H9 (cell line): ENCODE results near the gene SLC12A6. TPM values are rescaled to one million over a fixed set of nuclear protein-coding genes. Genes with fewer than 3 reads are reported as not detected.

ENCODE experiments used
- DNase-seq: peaks from one replicate; pipeline ENCODE4 v3.0.0-alpha.2; 2017
- H2AFZ ChIP-seq: one replicate; pipeline ENCODE4 v1.6.1; 2013; ENCODE audit warnings: mild to moderate bottlenecking, low read length, control low read depth, moderate library complexity
- H2AK5ac ChIP-seq: 2 replicates; pipeline ENCODE4 v1.6.1; 2013; ENCODE audit warnings: low read length, control low read depth, mixed read lengths; ENCODE audit not compliant: insufficient read length
- H2BK120ac ChIP-seq: one replicate; pipeline ENCODE4 v1.6.1; 2013; ENCODE audit warnings: low read depth, mild to moderate bottlenecking, low read length, control low read depth, inconsistent platforms; ENCODE audit not compliant: poor library complexity, severe bottlenecking
- H2BK12ac ChIP-seq: 2 replicates; pipeline ENCODE4 v1.6.1; 2013; ENCODE audit warnings: low read length, control low read depth, mixed read lengths, low read depth; ENCODE audit not compliant: insufficient read length
- H2BK15ac ChIP-seq: 2 replicates; pipeline ENCODE4 v1.6.1; 2013; ENCODE audit warnings: low read depth, low read length, control low read depth
- H2BK20ac ChIP-seq: one replicate; pipeline ENCODE4 v1.6.1; 2013; ENCODE audit warnings: low read depth, mild to moderate bottlenecking, low read length, control low read depth, inconsistent platforms; ENCODE audit not compliant: poor library complexity, severe bottlenecking
- H2BK5ac ChIP-seq: 2 replicates; pipeline ENCODE4 v1.6.1; 2013; ENCODE audit warnings: low read length, control low read depth, mixed read lengths; ENCODE audit not compliant: insufficient read length
- H3K14ac ChIP-seq: 2 replicates; pipeline ENCODE4 v1.6.1; 2013; ENCODE audit warnings: low read length, control low read depth; ENCODE audit not compliant: insufficient read depth
- H3K18ac ChIP-seq: 2 replicates; pipeline ENCODE4 v1.6.1; 2013; ENCODE audit warnings: low read depth, mild to moderate bottlenecking, mixed read lengths, low read length, control low read depth; ENCODE audit not compliant: insufficient read length
- H3K23ac ChIP-seq: 2 replicates; pipeline ENCODE4 v1.6.1; 2013; ENCODE audit warnings: low read length, control low read depth, mixed read lengths, low read depth; ENCODE audit not compliant: insufficient read length
- H3K23me2 ChIP-seq: 2 replicates; pipeline ENCODE4 v1.6.1; 2013; ENCODE audit warnings: low read depth, mild to moderate bottlenecking, mixed read lengths, low read length, control low read depth; ENCODE audit not compliant: insufficient read length, poor library complexity, severe bottlenecking
- H3K27ac ChIP-seq: 2 replicates; pipeline ENCODE4 v1.5.1; 2013; ENCODE audit warnings: low read length, control low read depth, mixed read lengths, low read depth; ENCODE audit not compliant: insufficient read length
- H3K27me3 ChIP-seq: 2 replicates; pipeline ENCODE4 v1.6.1; 2013; ENCODE audit warnings: low read length, control low read depth, inconsistent platforms; ENCODE audit not compliant: insufficient read depth
- H3K4ac ChIP-seq: 2 replicates; pipeline ENCODE4 v1.6.1; 2013; ENCODE audit warnings: low read depth, mild to moderate bottlenecking, control low read depth, inconsistent platforms, low read length, moderate library complexity
- H3K4me1 ChIP-seq: 2 replicates; pipeline ENCODE4 v1.6.1; 2013; ENCODE audit warnings: low read length, control low read depth, inconsistent platforms; ENCODE audit not compliant: insufficient read depth
- H3K4me2 ChIP-seq: 2 replicates; pipeline ENCODE4 v1.6.1; 2013; ENCODE audit warnings: low read length, control low read depth, mixed read lengths; ENCODE audit not compliant: insufficient read length, insufficient read depth
- H3K56ac ChIP-seq: 2 replicates; pipeline ENCODE4 v1.6.1; 2013; ENCODE audit warnings: low read depth, mild to moderate bottlenecking, mixed read lengths, low read length, control low read depth; ENCODE audit not compliant: insufficient read length
- H3K79me1 ChIP-seq: 2 replicates; pipeline ENCODE4 v1.6.1; 2013; ENCODE audit warnings: low read depth, mild to moderate bottlenecking, moderate library complexity, low read length, control low read depth, inconsistent platforms; ENCODE audit not compliant: insufficient read depth, poor library complexity, severe bottlenecking
- H3K79me2 ChIP-seq: 2 replicates; pipeline ENCODE4 v1.6.1; 2013; ENCODE audit warnings: low read length, control low read depth, inconsistent platforms; ENCODE audit not compliant: insufficient read depth
- H3K9ac ChIP-seq: 2 replicates; pipeline ENCODE4 v1.6.1; 2013; ENCODE audit warnings: low read length, control low read depth, mixed read lengths; ENCODE audit not compliant: insufficient read length; ENCODE audit errors: extremely low read depth
- H3K9me3 ChIP-seq: one replicate; pipeline ENCODE4 v1.6.1; 2013; ENCODE audit warnings: low read depth, low read length, inconsistent platforms; ENCODE audit not compliant: control insufficient read depth
- H3T11ph ChIP-seq: one replicate; pipeline ENCODE4 v1.6.1; 2013; ENCODE audit warnings: mild to moderate bottlenecking, low read length, control low read depth, inconsistent platforms
- H4K20me1 ChIP-seq: one replicate; pipeline ENCODE4 v1.6.1; 2013; ENCODE audit not compliant: control insufficient read depth, insufficient read length, insufficient read depth
- H4K5ac ChIP-seq: 2 replicates; pipeline ENCODE4 v1.6.1; 2013; ENCODE audit warnings: low read depth, mild to moderate bottlenecking, mixed read lengths, low read length, control low read depth; ENCODE audit not compliant: insufficient read length
- H4K8ac ChIP-seq: replicated peaks from 2 replicates; pipeline ENCODE4 v1.6.1; 2013; ENCODE audit warnings: low read length, control low read depth, mixed read lengths, low read depth; ENCODE audit not compliant: insufficient read length
- H4K91ac ChIP-seq: 2 replicates; pipeline ENCODE4 v1.6.1; 2013; ENCODE audit warnings: low read depth, mild to moderate bottlenecking, moderate library complexity, mixed read lengths, low read length, control low read depth; ENCODE audit not compliant: insufficient read length
- H3K27ac Mint-ChIP-seq, 3 experiments: 2 replicates in 2 of 3; 3 replicates in 1 of 3; pipeline ENCODE4 v1.8.0; 2020 to 2021; ENCODE audit warnings: mixed read lengths in 3 of 3, mild to moderate bottlenecking in 1 of 3, moderate library complexity in 1 of 3
- H3K27me3 Mint-ChIP-seq: 2 replicates; pipeline ENCODE4 v1.8.0; 2021; ENCODE audit warnings: low read depth, mild to moderate bottlenecking, moderate library complexity, mixed read lengths
- H3K36me3 Mint-ChIP-seq, 3 experiments: 2 replicates in 2 of 3; 3 replicates in 1 of 3; pipeline ENCODE4 v1.8.0; 2020 to 2021; ENCODE audit warnings: low read depth in 3 of 3, mixed read lengths in 3 of 3; ENCODE audit not compliant: insufficient read depth in 1 of 3
- H3K4me1 Mint-ChIP-seq, 2 experiments: 2 replicates each; pipeline ENCODE4 v1.8.0; 2020; ENCODE audit warnings: mixed read lengths in 2 of 2
- H3K4me3 Mint-ChIP-seq, 2 experiments: 2 replicates in 1 of 2; 3 replicates in 1 of 2; pipeline ENCODE4 v1.8.0; 2020 to 2021; ENCODE audit warnings: mild to moderate bottlenecking in 2 of 2, mixed read lengths in 2 of 2, moderate library complexity in 1 of 2
- H3K9me3 Mint-ChIP-seq, 2 experiments: 2 replicates in 1 of 2; 3 replicates in 1 of 2; pipeline ENCODE4 v1.8.0; 2020; ENCODE audit warnings: mild to moderate bottlenecking in 2 of 2, mixed read lengths in 2 of 2, moderate library complexity in 1 of 2
- CTCF ChIP-seq: fragments of 200-600 bp; sonication (generic); conservative IDR thresholded peaks from 3 replicates; pipeline ENCODE4 v1.8.0; 2021; ENCODE audit warnings: antibody characterized with exemption, mild to moderate bottlenecking
- WGBS: extraction: QIAGEN DNeasy Blood & Tissue Kit; methylation state at CpG from one replicate; pipeline ENCODE4 v1.1.7; 2013; ENCODE audit warnings: missing lambda C conversion rate, low lambda C conversion rate, mixed read lengths; ENCODE audit not compliant: insufficient read length; ENCODE audit errors: extremely low coverage; 5-methylcytosine and 5-hydroxymethylcytosine counted together
- total RNA-seq: library from RNA; stranded (reverse); gene quantifications from 2 replicates; pipeline ENCODE4 v1.2.1, GENCODE V29; 2021

SLC12A6 gene
- total RNA-seq, 1 experiment from 2014 or later = 11.1 TPM

DNA sequence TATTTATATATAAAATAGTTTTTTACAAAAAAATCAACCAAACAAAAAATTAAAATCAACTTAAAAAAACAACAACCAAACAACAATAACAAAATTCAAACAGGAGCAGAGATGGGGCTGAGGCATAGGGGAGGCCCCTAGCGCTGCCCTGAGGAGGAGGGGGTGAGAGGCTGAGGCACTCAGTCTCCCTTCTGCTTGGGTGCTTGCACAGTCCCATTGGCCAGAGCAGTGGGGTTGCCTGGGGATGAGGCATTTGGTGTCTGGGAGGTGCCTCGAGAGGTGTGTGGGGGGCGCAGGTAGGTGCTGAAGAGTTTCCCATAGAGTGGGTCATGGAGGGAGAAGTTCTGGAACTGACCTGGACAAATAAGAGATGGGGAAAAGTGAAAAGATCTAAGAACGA, 21.4 kb upstream of the SLC12A6 start:
- Mint-ChIP-seq H3K4me3 (no peak overlapping the region), H3K4me1 (peaks cover 10 to 14% of the 10 kb centered on the region in 2 experiments), H3K36me3 (peaks cover 33 to 83% (median 74%) of the 10 kb centered on the region in 3 experiments; a peak in 6 of 7 replicates), H3K27ac (no peak overlapping the region; a peak in 1 of 7 replicates), H3K9me3 (no peaks in the 10 kb centered on the region), H3K27me3 (no peaks in the 10 kb centered on the region; the same call in 1 of the 2 replicates)
- Histone ChIP-seq H4K5ac (no peak overlapping the region), H2BK20ac (no peak overlapping the region), H3K4ac (no peak overlapping the region), H3K9ac (no peak overlapping the region), H3K23ac (no peak overlapping the region), H4K8ac (no peak overlapping the region), H2BK120ac (no peak overlapping the region), H3K4me1 (no peaks in the 10 kb centered on the region), H3K79me1 (no peaks in the 10 kb centered on the region), H3K27me3 (no peaks in the 10 kb centered on the region), H2BK5ac (no peak overlapping the region), H2AFZ (no peak overlapping the region), H3K18ac (no peak overlapping the region), H2BK15ac (no peak overlapping the region), H3T11ph (no peak overlapping the region), H3K14ac (no peak overlapping the region; the same call in 1 of the 2 replicates), H3K27ac (no peak overlapping the region), H3K79me2 (no peaks in the 10 kb centered on the region), H2BK12ac (no peak overlapping the region), H3K4me2 (no peak overlapping the region), H3K23me2 (no peaks in the 10 kb centered on the region), H4K91ac (no peak overlapping the region), H3K9me3 (no peaks in the 10 kb centered on the region), H3K56ac (no peak overlapping the region), H4K20me1 (no peaks in the 10 kb centered on the region), H2AK5ac (no peak overlapping the region)
- no peak for DNase-seq
- no peak for TF ChIP-seq CTCF
- WGBS = no CpG with 5 or more reads among the region's 4 CpGs
